Measurements from ENCODE around the gene MAP2K5.

DNA sequence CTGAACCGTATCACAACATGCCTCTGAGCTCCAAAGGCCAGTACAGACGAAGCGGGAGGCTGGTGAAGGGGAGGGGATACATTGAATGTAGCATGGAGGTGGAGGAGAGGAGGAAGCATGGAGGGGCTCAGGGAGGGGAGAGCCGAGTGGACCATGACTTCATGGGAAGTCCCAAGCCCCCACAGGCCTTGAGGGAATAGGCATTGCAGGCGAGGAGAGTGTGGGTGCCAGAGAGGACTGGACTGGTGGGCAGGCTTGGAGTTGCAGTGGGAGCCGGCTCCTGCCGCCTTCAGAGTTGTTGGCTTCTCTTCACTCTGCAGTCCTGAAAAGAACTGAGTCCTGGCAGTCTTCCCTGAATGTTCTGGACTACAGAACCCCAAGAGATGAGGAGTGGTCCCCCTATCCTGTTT lies 300.6 kb downstream of the MAP2K5 start:
- TF ChIP-seq, protein P1, sequence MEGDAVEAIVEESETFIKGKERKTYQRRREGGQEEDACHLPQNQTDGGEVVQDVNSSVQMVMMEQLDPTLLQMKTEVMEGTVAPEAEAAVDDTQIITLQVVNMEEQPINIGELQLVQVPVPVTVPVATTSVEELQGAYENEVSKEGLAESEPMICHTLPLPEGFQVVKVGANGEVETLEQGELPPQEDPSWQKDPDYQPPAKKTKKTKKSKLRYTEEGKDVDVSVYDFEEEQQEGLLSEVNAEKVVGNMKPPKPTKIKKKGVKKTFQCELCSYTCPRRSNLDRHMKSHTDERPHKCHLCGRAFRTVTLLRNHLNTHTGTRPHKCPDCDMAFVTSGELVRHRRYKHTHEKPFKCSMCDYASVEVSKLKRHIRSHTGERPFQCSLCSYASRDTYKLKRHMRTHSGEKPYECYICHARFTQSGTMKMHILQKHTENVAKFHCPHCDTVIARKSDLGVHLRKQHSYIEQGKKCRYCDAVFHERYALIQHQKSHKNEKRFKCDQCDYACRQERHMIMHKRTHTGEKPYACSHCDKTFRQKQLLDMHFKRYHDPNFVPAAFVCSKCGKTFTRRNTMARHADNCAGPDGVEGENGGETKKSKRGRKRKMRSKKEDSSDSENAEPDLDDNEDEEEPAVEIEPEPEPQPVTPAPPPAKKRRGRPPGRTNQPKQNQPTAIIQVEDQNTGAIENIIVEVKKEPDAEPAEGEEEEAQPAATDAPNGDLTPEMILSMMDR (conservative IDR thresholded peaks at IDR 0.05; ENCODE audit: low read length) = no peak
- TF ChIP-seq EZH2phosphoT487 (IDR thresholded peaks at IDR 0.05; ENCODE audit: borderline replicate concordance) = no peak
